ENCODE data around the gene TNFRSF1A.

Gene TNFRSF1A

DNA sequence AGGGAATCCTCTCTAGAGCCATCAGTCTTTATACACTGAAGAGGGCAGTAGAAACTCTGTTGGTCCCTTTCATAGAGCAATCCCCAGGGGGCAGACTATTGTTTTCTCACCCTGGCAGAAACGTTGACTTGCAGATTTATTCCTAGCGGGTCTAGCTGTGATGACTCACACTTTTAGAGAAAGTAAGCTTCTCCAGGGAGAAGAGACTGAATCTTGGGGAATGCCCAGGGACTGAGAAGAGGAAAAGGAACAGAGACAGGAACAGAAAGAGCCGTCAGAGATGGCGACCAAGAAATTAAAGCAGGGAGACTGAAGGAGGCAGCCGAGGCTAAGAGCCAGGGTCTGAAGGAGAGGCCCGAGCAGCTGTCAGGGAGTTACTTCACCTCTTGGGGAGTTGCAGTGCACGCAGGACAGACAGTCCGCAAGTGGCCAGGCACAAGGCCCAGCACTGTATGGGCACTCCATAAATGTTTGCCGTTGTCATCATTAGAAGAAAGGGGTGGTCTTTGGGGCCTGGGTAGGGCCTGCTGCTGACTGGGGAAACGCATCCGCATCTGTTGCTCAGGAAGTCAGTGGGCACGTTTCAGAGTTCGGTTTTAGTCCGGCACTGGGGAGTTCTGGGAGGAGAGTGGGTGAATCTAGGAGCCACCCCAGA, 18.4 kb downstream of the TNFRSF1A start:
- DNase-seq, result peak; percentile 38

DNA sequence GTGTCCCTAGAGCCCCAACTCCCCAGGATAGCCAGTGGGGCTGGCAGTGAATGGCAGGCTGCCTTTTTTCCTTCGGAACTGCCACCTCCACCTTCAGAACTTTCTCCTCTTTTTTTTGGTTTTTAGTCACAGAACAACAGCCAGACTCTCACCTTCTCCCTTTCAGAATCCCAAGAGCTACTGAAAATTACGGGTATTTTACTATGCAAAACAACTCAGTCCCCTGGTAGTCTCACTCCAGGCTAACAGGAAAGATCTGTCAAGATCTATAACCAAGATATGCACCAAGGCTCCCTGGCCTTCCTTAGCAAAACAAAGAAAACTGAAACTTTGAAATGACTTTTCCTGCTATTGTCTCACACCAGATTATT, 18.9 kb downstream of the TNFRSF1A start:
- no peak for DNase-seq

- DNase-seq, result no peak
Observed at GRCh38 chr12:6322352-6322751, 19.5 kb downstream of the TNFRSF1A start.

DNA sequence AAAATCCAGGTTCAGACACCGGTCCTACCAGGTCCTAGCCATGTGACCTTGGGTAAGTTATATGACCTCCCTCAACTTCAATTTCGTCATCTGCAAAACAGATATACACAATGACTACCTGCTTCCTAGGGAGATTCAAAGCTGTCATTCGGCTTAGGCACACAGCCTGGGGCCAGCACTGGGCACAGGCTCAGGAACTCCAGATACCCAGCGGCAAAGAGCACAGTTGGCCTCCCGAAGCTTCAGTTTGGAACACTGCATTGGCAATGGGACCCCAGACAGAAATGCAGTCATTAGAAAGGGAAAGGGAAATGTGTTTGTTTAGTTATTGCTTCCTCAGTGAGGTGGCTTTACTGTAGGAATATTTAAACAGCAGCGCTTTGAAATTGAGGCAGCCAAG, 20.0 kb downstream of the TNFRSF1A start:
- no peak for DNase-seq

DNA sequence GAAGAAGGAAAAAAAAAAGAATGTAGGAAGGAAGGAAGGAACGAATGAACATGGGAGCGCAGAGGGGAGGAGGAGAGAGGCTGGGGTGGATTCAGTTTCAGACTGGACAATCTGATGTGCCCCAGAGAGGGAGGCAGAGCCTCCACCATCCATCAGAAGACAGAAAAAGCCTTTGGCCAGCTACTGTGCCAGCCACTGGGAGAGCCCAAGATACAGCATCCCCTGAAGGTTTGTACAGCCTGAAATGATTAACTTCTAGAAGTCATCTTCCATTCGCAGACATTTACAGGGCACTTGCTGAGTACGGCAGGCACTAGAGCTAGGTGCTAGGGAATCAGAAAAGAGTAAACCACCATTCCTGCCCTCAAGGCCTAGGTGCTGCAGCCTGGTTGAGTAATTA, 22.4 kb downstream of the TNFRSF1A start:
- DNase-seq, result no peak

GRCh38 chr12:6318440-6318879, 23.4 kb downstream of the TNFRSF1A start:
- no peak for DNase-seq

DNA sequence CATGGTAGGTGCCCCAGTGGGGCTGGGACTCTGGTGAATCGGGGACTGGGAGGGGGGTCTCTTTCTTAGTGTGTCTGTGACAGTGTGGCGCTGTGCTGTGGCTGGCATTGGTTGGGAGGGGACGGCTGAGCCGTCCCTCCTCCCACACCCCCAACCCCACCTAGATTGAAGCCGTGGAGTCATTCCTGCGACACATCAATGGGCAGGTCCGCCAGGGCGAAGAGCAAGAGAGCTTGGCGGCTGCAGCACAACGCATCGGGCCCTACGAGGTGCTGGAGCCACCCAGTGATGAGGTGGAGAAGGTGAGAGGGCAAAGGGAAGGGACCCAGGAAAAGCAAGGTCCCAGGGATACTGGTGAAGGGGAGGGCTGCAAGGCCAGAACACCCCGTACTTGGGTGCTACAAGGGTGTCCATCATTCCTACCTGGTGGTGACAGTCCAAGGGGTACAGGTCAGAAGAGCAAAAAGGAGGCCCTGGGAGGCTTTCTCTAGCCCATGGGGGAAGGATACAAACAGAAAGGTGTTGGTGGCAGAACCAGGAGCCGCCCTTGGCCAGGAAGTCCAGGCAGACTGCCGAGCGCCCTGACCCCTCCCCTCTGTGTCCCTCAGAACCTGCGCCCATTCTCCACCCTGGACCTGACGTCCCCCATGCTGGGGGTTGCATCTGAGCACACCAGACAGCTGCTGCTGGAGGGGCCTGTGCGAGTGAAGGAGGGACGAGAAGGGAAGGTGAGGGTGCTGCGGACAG, 24.0 kb downstream of the TNFRSF1A start:
- no peak for DNase-seq

DNA sequence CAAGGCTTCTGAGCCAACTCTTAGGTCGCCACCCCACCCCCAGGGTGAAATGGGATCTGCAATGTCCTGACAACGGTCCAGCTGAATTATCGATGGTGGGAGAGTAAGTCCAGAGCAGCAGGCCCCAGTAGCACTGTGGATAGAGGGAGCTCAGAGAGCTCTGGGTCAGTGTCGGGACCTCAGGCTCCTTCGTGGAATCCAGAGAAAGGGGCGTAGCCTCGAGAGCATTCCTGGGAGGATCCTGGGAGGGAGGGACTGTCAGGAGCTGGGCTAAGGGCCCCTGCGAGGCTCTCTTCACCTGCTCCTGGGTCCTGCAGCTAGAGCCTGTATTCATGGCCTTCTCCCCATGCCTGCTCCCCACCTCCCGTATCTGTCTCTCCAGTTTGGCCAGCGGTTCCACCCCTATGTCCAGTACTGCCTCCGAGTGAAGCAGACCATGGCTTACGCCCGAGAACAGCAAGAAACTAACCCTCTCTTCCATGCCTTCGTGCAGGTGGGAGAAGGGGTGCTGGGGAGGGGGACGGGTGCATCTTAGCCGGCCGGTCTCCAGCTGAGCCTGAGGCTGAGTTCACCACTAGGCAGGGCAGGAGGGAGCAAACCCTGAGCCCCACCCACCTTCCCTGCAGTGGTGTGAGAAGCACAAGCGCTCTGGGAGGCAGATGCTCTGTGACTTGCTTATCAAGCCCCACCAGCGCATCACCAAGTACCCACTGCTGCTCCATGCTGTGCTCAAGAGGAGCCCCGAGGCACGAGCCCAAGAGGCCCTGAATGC, 24.8 kb downstream of the TNFRSF1A start:
- DNase-seq, result no peak

- DNase-seq, result no peak
Observed at GRCh38 chr12:6315704-6316597, 25.9 kb downstream of the TNFRSF1A start.

GRCh38 chr12:6315184-6315583, 26.7 kb downstream of the TNFRSF1A start:
- no peak for DNase-seq

DNA sequence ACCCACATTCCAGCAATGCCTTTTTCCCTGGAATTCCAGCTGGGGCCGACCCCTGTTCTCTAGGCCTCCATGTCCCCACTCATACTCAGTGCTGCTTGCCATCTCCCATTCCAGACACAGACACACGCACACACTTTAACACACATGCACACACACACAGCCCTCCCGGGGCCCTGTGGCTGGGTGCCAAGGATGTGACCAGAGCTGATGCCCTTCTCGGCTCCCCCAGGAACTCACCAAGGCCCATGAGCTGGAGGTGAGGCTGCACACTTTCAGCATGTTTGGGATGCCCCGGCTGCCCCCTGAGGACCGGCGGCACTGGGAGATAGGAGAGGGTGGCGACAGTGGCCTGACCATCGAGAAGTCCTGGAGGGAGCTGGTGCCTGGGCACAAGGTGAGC, 27.1 kb downstream of the TNFRSF1A start:
- DNase-seq, result no peak

DNA sequence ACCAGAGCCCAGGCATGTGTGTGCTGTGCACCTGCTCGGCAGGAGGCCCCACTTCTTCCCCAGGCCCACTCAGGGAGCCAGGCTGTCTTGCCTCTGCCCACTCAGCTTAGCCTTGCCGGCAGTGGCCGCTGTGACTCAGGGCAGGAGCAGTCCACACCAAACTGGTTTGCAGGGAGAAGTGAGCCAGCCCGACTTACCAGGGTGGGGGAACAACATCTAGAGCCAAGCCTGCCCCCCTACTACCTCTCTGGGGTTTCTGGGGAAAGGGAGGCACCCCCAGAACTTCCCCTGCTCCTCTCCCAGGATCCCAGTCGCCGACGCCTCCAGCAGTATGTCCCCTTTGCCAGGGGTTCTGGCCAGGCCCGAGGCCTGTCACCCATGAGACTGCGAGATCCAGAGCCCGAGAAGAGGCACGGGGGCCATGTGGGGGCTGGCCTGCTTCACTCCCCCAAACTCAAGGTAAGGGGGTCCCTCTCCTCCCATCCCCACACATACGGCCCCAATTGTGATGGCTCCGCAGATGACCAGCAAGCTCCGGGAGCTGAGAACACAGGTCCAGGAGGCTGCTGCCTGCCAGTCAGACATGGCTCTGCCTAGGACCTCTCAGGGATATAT, 28.4 kb downstream of the TNFRSF1A start:
- DNase-seq, result no peak

- no peak for DNase-seq
Observed at GRCh38 chr12:6312529-6313325, 29.1 kb downstream of the TNFRSF1A start.

DNA sequence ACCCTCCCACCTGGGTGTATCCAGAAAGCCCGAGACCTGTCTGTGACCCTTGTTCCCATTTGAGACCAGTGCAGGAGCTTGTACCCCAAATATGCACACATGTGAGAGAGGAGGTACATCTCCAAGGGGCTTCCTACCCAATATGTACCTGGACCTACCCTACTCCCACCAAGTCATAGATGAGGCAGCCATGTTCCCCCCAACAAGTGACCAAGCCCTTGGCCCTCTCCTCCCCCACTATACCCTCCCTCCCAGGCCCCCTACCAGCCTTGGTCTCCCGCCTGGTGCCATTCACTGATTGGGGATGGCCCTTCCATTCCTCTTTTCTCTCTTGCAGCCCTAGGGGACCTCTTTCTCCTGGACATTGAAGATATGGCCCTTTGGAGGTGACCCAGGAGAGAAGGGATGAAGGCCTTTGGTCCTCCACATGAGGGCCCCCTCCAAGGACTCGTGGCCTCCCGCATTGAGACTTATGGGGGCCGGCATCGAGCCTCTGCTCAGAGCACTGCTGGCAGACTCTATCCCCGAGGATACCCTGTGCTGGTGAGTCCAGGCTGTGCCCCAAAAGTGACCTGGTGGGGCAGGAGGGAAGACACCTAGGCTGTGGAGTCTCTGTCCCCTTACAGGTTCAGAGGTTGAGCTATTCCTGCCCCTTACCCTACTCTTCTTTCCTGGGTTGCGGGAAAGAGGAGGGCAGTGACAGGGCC, 29.9 kb downstream of the TNFRSF1A start:
- DNase-seq, result no peak

DNA sequence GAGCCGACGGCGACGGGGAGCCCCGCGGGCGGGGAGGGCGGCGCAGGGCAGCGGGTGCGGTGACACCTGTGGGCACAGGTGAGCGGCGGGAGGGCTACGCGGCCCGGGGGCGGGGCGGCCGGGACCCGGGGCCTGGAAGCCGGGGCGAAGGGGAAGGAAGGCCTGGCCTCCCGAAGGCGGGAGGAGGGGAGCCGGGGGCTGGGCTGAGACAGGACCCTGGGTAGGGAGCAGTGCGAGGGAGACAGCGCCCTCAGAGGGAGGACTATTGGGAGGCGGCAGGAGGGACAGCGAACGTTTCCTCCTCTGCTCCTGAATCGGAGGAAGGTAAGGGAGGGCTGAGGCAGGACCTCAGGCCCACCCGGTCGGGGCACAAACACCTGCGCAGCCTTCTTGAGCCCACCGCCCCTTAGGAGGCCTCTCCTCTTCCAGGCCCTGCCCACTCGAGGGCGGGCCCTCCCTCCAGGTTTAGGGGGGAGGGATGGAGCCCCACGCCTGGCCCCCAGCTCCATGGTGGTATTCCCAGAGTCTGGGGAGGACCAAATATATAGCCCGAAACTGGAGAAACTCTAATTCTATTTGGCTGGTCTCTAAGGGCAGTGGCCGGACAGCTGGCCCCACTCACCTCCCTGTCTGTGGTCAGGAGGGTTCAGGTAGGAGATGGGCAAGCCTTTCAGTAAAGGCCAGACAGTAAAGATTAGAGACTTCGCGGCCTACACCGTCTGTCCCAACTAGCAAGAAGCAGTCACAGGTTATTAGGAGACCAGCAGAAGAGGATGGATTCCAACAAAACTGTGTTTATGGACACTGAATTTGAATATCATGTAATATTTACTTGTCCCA, 30.9 kb downstream of the TNFRSF1A start:
- no peak for DNase-seq

DNA sequence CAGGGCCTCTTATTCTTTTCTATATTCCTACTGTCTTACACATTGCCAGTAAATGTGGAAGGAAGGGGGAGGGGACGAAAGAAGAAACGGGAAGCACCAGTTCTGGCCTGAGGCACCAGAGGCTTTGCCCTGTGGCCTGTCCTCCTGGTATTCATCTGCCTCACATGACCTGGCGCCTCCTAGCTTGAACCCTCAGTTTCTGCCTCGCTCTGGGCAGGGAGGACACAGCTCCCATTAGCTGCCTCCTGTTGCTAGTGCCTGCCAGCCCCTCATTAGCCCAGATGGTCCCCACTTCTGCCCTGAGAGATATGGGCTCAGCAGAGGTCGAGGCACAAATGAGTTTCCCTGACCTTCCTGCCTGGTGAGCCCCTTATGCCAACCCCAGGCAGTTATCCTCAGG, 34.3 kb downstream of the TNFRSF1A start:
- DNase-seq, result no peak

- no peak for DNase-seq
Observed at GRCh38 chr12:6306599-6307220, 35.2 kb downstream of the TNFRSF1A start.

DNA sequence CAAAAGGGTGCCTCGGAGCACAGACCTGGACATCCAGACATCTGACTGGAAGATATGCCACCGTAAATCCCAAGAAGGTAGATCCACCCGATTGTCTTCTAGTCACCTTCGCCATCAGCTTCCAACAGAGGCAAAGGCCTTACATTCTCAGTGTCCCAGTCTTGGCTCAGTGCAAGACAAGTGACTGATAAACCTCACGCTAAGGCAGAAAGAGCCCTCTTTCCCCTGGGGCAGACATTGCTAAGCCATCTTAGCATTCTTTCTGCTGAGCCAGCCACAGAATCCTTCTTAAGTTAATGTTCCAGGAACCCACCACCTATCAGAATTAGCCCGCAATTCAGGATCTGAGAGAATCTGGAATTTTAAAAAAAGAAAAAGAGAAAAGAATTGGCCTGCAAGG, 35.7 kb downstream of the TNFRSF1A start:
- no peak for DNase-seq

DNA sequence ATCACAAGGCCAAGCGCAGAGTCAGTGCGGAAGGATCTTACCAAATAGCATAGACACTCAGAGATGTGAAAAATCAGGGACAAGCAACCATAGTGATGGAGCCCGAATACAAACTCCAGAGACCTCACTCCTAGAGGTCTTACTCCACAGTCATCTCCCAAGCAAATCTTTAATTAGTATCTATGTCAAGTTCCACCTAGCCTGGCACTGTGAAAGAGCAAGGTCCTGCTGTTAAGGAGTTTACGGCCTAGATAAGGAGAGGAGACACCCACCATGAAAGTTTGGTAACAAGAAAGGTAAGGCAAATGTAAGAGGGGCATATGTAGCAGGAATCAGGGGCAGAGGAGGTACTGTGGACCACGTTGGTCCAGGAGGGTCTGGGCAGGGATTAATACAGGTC, 38.8 kb downstream of the TNFRSF1A start:
- DNase-seq, result no peak
